Measurements from ENCODE around the gene SPRED1. TPM values are rescaled to one million over a fixed set of nuclear protein-coding genes. Genes with fewer than 3 reads are reported as not detected.

Gene SPRED1
- total RNA-seq, 1 donor from 2014 or later, result 29.8 TPM

- H3K27me3 Mint-ChIP-seq (ENCODE audit: low read depth), result no peaks in the 10 kb centered on the region
- peaks cover 14% of the 10 kb centered on the region for H3K36me3 Mint-ChIP-seq (ENCODE audit: low read depth)
- H3K4me3 Mint-ChIP-seq (ENCODE audit: unreplicated experiment), result no peak overlapping the region
- H3K9me3 Mint-ChIP-seq (ENCODE audit: low read depth), result no peaks in the 10 kb centered on the region
- no peak for DNase-seq (ENCODE audit: low spot score)
- no peak overlapping the region for H3K27ac Mint-ChIP-seq (ENCODE audit: unreplicated experiment)
- H3K4me1 Mint-ChIP-seq (ENCODE audit: low read depth), result peaks cover 10% of the 10 kb centered on the region
- TF ChIP-seq CTCF (IDR thresholded peaks at IDR 0.05), result no peak
These were observed 71.3 kb downstream of the SPRED1 start for GRCh38 chr15:38323895-38324294.

DNA sequence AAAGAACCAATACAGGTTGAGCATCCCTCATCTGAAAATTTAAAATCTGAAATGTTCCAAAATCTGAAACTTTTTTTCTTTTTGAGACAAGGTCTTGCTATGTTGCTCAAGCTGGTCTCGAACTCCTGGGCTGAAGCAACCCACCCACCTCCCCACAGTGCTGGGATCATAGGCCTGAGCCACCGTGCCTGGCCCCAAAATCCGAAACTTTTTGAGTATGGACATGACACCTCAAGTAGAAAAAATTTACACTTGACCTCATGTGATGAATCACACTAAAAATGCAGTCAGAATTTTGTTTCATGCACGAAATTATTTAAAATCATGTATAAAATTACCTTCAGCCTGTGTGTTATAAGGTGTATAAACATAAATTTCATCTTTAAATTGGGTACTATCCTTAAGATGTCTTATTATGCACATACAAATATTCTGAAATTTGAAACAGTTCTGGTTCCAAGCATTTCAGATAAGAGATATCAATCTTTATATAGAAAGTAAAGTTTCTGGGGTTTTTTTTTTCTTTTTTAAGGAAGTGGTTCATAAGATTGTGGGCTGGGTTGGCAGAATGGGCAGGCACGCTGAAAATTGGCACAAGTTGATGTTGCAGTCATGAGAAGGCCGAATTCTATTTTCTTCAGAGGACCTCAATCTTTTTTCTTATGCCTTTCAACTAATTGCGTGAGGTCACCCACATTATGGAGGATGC, 72.5 kb downstream of the SPRED1 start:
- TF ChIP-seq CTCF (IDR thresholded peaks at IDR 0.05), result no peak
- Mint-ChIP-seq H3K4me1 (ENCODE audit: low read depth) (peaks cover 9% of the 10 kb centered on the region), H3K9me3 (ENCODE audit: low read depth) (no peaks in the 10 kb centered on the region), H3K27me3 (ENCODE audit: low read depth) (no peaks in the 10 kb centered on the region), H3K27ac (ENCODE audit: unreplicated experiment) (no peak overlapping the region), H3K36me3 (ENCODE audit: low read depth) (peaks cover 14% of the 10 kb centered on the region), H3K4me3 (ENCODE audit: unreplicated experiment) (no peak overlapping the region)
- DNase-seq (ENCODE audit: low spot score), result no peak

DNA sequence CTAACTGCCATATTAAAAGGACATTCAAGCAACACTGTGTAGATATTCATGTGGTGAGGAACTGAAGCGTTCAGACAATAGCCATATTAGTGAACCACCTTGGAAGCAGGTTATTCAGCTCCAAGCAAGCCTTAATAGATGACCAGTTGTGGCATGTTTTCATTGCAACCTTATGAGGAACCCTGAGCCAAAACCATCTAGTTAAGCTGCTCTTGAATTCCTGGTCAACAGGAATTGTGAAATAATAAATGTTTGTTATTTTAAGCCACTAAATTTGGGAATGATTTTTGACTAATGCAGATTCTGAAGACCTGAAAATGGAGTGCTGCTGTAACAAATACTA, 73.0 kb downstream of the SPRED1 start:
- Mint-ChIP-seq H3K36me3 (ENCODE audit: low read depth) (peaks cover 14% of the 10 kb centered on the region), H3K4me3 (ENCODE audit: unreplicated experiment) (no peak overlapping the region), H3K4me1 (ENCODE audit: low read depth) (peaks cover 4% of the 10 kb centered on the region), H3K9me3 (ENCODE audit: low read depth) (no peaks in the 10 kb centered on the region), H3K27ac (ENCODE audit: unreplicated experiment) (no peak overlapping the region), H3K27me3 (ENCODE audit: low read depth) (no peaks in the 10 kb centered on the region)
- TF ChIP-seq CTCF (IDR thresholded peaks at IDR 0.05), result no peak
- DNase-seq (ENCODE audit: low spot score), result no peak

DNA sequence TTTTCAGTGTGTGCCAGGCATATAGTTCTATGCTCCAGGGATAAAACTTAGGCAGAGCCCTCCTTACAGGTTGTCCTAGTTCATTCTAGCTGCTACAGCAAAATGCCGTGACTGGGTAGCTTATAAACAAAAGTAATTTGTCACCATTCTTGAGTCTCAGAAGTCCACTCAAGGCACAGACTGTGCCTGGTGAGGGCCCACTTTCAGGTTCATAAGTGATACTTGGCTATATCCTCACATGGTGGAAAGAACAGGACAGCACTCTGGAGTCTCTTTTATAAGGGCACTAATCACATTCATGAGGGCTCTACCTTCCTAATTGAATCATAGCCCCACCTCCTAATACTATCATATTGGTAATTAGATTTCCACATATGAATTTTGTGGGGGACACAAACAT, 80.1 kb downstream of the SPRED1 start:
- no peak overlapping the region for H3K27ac Mint-ChIP-seq (ENCODE audit: unreplicated experiment)
- H3K27me3 Mint-ChIP-seq (ENCODE audit: low read depth), result no peaks in the 10 kb centered on the region
- no peak for DNase-seq (ENCODE audit: low spot score)
- no peaks in the 10 kb centered on the region for H3K9me3 Mint-ChIP-seq (ENCODE audit: low read depth)
- no peak overlapping the region for H3K4me3 Mint-ChIP-seq (ENCODE audit: unreplicated experiment)
- TF ChIP-seq CTCF (IDR thresholded peaks at IDR 0.05), result no peak
- H3K4me1 Mint-ChIP-seq (ENCODE audit: low read depth), result no peaks in the 10 kb centered on the region
- H3K36me3 Mint-ChIP-seq (ENCODE audit: low read depth), result peaks cover 2% of the 10 kb centered on the region

GRCh38 chr15:38335116-38335515, 82.5 kb downstream of the SPRED1 start:
- no peak for DNase-seq (ENCODE audit: low spot score)
- H3K27me3 Mint-ChIP-seq (ENCODE audit: low read depth), result no peaks in the 10 kb centered on the region
- peaks cover 6% of the 10 kb centered on the region for H3K36me3 Mint-ChIP-seq (ENCODE audit: low read depth)
- H3K4me3 Mint-ChIP-seq (ENCODE audit: unreplicated experiment), result no peak overlapping the region
- H3K27ac Mint-ChIP-seq (ENCODE audit: unreplicated experiment), result no peak overlapping the region
- no peaks in the 10 kb centered on the region for H3K9me3 Mint-ChIP-seq (ENCODE audit: low read depth)
- TF ChIP-seq CTCF (IDR thresholded peaks at IDR 0.05), result no peak
- H3K4me1 Mint-ChIP-seq (ENCODE audit: low read depth), result no peaks in the 10 kb centered on the region

Data from chondrocyte (in vitro differentiated cells).